GM12878 (cell line): ENCODE measurements around the gene TUT4. TPM values are rescaled to one million over a fixed set of nuclear protein-coding genes. Genes with fewer than 3 reads are reported as not detected.

Source experiments
- ATAC-seq: fragments of 200-7000 bp; cut with Tn5 transposase; 3 replicates; pipeline ENCODE4 v1.9.1; 2020; ENCODE audit warnings: mild to moderate bottlenecking, moderate library complexity
- BruUV-seq: library from RNA; stranded (reverse); fragments of 400-500 nt; replicated peaks from 2 replicates; lab custom pipeline; 2021; lab: Mats Ljungman, UMichigan
- CTCF ChIA-PET: fragments of 300-600 bp; sonication (Branson Sonifier 250); formaldehyde crosslinking; extraction: SDS; loops from one replicate; lab custom pipeline; 2021; ENCODE audit warnings: inconsistent platforms; lab: Yijun Ruan, JAX
- POLR2A ChIA-PET: fragments of 350-600 bp; formaldehyde crosslinking; extraction: SDS; loops from one replicate; lab custom pipeline; 2021; ENCODE audit warnings: inconsistent platforms; lab: Charles Lee
- RAD21 ChIA-PET: fragments of 300-600 bp; sonication (Branson Sonifier 250); formaldehyde crosslinking; loops from one replicate; lab custom pipeline; 2023; ENCODE audit warnings: antibody characterized with exemption; ENCODE audit not compliant: unreplicated experiment; lab: Charles Lee
- SMC1A ChIA-PET: fragments of 300-600 bp; sonication (Branson Sonifier 250); formaldehyde crosslinking; loops from one replicate; lab custom pipeline; 2023; ENCODE audit not compliant: unreplicated experiment, uncharacterized antibody; lab: Charles Lee
- DNase-seq: peaks from one replicate; pipeline ENCODE4 v3.0.0-alpha.2; 2011; ENCODE audit warnings: low read depth, low spot score
- FAIRE-seq: peaks from 3 replicates; lab custom pipeline; 2011; peaks lifted over from hg19 to GRCh38; lab: Jason Lieb, UNC
- H2AFZ ChIP-seq: 2 replicates; pipeline ENCODE4 v1.6.0; 2011; ENCODE audit warnings: low read depth, low read length, control low read depth; ENCODE audit not compliant: control insufficient read depth
- H3K27ac ChIP-seq: 2 replicates; pipeline ENCODE4 v1.5.1; 2011; ENCODE audit warnings: control low read depth; ENCODE audit not compliant: control insufficient read depth, insufficient read depth
- H3K27me3 ChIP-seq, 2 experiments: replicated peaks in 1 of 2; 2 replicates each; pipeline versions ENCODE4 v1.6.0 to v1.6.1; 2011; ENCODE audit warnings: low read length in 1 of 2; ENCODE audit not compliant: control insufficient read depth in 2 of 2, insufficient read depth in 2 of 2
- H3K36me3 ChIP-seq, 2 experiments: 2 replicates each; pipeline ENCODE4 v1.5.1; 2011; ENCODE audit warnings: low read length in 1 of 2; ENCODE audit not compliant: control insufficient read depth in 2 of 2, insufficient read depth in 2 of 2
- H3K4me1 ChIP-seq: 2 replicates; pipeline ENCODE4 v1.6.1; 2011; ENCODE audit warnings: mild to moderate bottlenecking, low read length, moderate library complexity, mixed read lengths; ENCODE audit not compliant: control insufficient read depth, insufficient read depth
- H3K4me2 ChIP-seq: 2 replicates; pipeline ENCODE4 v1.6.0; 2011; ENCODE audit warnings: control low read depth; ENCODE audit not compliant: control insufficient read depth, insufficient read depth
- H3K4me3 ChIP-seq: fragments of 200-600 bp; sonication (generic); 2 replicates; pipeline ENCODE4 v1.5.1; 2016
- H3K79me2 ChIP-seq: 2 replicates; pipeline ENCODE4 v1.6.0; 2011; ENCODE audit warnings: low read length; ENCODE audit not compliant: control insufficient read depth, insufficient read depth
- H3K9ac ChIP-seq: 2 replicates; pipeline ENCODE4 v1.8.0; 2011; ENCODE audit warnings: low read length, control low read depth, mixed read lengths; ENCODE audit not compliant: control insufficient read depth, insufficient read depth
- H3K9me3 ChIP-seq: replicated peaks from 3 replicates; pipeline ENCODE4 v1.5.1; 2011; ENCODE audit warnings: mild to moderate bottlenecking, low read length; ENCODE audit not compliant: control insufficient read depth, insufficient read depth
- H4K20me1 ChIP-seq: 2 replicates; pipeline ENCODE4 v1.6.0; 2011; ENCODE audit not compliant: control insufficient read depth, insufficient read depth
- JUND ChIP-seq: IDR thresholded peaks from 2 replicates; pipeline ENCODE4 v1.6.1; 2012; ENCODE audit warnings: low read depth, mild to moderate bottlenecking, low read length, improper control_type of control experiment, moderate library complexity
- MXI1 ChIP-seq: fragments of 150-350 bp; IDR thresholded peaks from 2 replicates; pipeline ENCODE4 v1.6.1; 2011; ENCODE audit warnings: low read depth, mild to moderate bottlenecking, inconsistent platforms, low read length, improper control_type of control experiment
- PML ChIP-seq: IDR thresholded peaks from 2 replicates; pipeline ENCODE4 v1.6.1; 2012; ENCODE audit warnings: low read length, inconsistent platforms
- POLR2AphosphoS5 ChIP-seq: IDR thresholded peaks from 2 replicates; pipeline ENCODE4 v1.6.1; 2011; ENCODE audit warnings: mild to moderate bottlenecking, low read length, inconsistent platforms
- SP1 ChIP-seq: IDR thresholded peaks from one replicate; pipeline ENCODE4 v1.6.1; 2011; ENCODE audit warnings: low read depth, low read length
- TCF12 ChIP-seq: IDR thresholded peaks from 2 replicates; pipeline ENCODE4 v1.6.1; 2011; ENCODE audit warnings: low read depth, mild to moderate bottlenecking, low read length
- TCF3 ChIP-seq: IDR thresholded peaks from 2 replicates; pipeline ENCODE4 v1.6.1; 2012; ENCODE audit warnings: low read depth, mild to moderate bottlenecking, low read length, borderline replicate concordance; ENCODE audit not compliant: insufficient read depth
- ZSCAN29 ChIP-seq: fragments of 450-650 bp; IDR thresholded peaks from 2 replicates; pipeline ENCODE4 v1.6.1; 2017; ENCODE audit warnings: mild to moderate bottlenecking, moderate library complexity
- WGBS: methylation state at CpG from one replicate; pipeline ENCODE4 v1.1.6; 2016; ENCODE audit warnings: low lambda C conversion rate; ENCODE audit not compliant: insufficient replicate concordance, insufficient coverage; ENCODE audit errors: missing lambda C conversion rate; 5-methylcytosine and 5-hydroxymethylcytosine counted together
- in situ Hi-C: fragments of 300-500 bp; cut with MboI; formaldehyde crosslinking; loops from 9 replicates; pipeline ENCODE4 v1.14.3; 2018; ENCODE audit warnings: mixed read lengths
- intact Hi-C: fragments of 100-400 bp; cut with micrococcal nuclease; formaldehyde crosslinking; loops from one replicate; pipeline ENCODE4 v1.14.2; 2022; ENCODE audit not compliant: unreplicated experiment
- polyA plus RNA-seq, 11 experiments: library from polyadenylated mRNA; depleted of rRNA in 4 of 11; unstranded in 6 of 11; stranded (reverse) in 5 of 11; fragments of >200 nt; fragmentation: Nextera tagmentation in 4 of 11; fragmentation: Illumina TruSeq in 1 of 11; extraction: Ambion mirVana in 4 of 11; extraction: Trizol in 1 of 11; gene quantifications; 1 replicate in 1 of 11; 2 replicates in 10 of 11; pipeline versions ENCODE4 v1.2.1 to v1.2.3, GENCODE V29; 2011 to 2016; ENCODE audit warnings: inconsistent platforms in 2 of 11, missing spikeins in 2 of 11, low read depth in 1 of 11
- total RNA-seq, 4 experiments: library from RNA; depleted of rRNA in 3 of 4; stranded (reverse); fragments of >200 nt in 3 of 4; fragmentation: Illumina TruSeq in 1 of 4; extraction: Trizol in 1 of 4; gene quantifications; 2 replicates each; pipeline versions ENCODE4 v1.2.1 to v1.2.3, GENCODE V29; 2013 to 2021

TUT4 gene
- total and polyA plus RNA-seq, 10 of the 15 experiments (the other 5 are each of a cell fraction or from before 2014, with no cell fraction given): 9.4 to 40.7 (median 27.6) TPM

DNA sequence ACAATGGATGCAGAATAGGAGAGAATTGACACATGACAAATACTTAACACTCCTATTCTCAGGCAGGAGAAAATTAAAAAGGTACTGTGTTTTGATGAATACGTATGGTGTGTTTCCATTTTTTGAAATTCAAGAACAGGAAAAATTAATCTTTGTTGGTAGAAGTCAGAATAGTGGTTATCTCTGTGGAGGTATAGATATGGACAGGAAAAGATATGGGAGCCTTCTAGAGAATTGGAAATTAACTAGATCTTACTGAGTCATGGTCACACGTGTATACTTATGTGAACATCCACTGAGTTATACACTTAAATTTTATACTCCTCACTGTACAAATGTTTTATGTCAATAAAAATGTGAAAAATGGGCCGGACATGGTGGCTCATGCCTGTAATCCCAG lies 9.9 kb upstream of the TUT4 start:
- DNase-seq: no peak
- H3K9me3 ChIP-seq: no peaks in the 10 kb centered on the region
- no peaks in the 10 kb centered on the region for H3K79me2 ChIP-seq
- H3K4me1 ChIP-seq: no peaks in the 10 kb centered on the region
- no peak for FAIRE-seq
- ChIA-PET CTCF (no interaction called here), SMC1A (no interaction called here), POLR2A (no interaction called here), RAD21 (no interaction called here)
- intact Hi-C loops: no loop called here
- H3K4me2 ChIP-seq: no peak overlapping the region
- H3K27me3 ChIP-seq: no peaks in the 10 kb centered on the region
- no peak for ATAC-seq
- no peak overlapping the region for H3K9ac ChIP-seq
- H3K27ac ChIP-seq: no peak overlapping the region
- H3K36me3 ChIP-seq: no peaks in the 10 kb centered on the region
- in situ Hi-C loops: no loop called here
- BruUV-seq: no TSS peak
- TF ChIP-seq ZSCAN29 (no peak), POLR2AphosphoS5 (no peak)
- TF ChIP-seq, all 136 proteins: peak for 0
- Histone ChIP-seq H3K4me3 (no peak overlapping the region), H4K20me1 (no peaks in the 10 kb centered on the region), H2AFZ (no peak overlapping the region)
- 84% methylated on average over 3 of the region's 3 CpGs for WGBS

DNA sequence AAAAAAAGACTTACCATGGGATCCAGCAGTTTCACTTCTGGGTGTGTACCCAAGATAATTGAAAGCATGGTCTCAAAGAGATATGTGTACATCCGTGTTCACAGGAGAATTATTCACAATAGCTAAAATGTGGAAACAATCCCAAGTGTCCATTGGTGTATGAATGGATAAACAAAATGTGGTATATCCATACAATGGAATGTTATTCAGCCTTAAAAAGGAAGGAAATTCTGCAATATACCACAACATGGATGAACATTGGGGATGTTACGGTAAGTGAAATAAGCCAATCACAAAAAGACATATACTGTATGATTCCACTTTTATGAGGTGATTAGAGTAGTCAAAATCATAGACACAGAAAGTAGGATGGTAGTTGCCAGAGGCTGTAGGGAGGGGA lies 7.0 kb upstream of the TUT4 start:
- no peak overlapping the region for H3K9ac ChIP-seq
- ChIA-PET CTCF (no interaction called here), POLR2A (no interaction called here), SMC1A (no interaction called here), RAD21 (interaction anchor here (0.6 kb wide), 1 partner anchor 154 kb away, joined by 3 read pairs; no protein-coding TSS in a partner anchor)
- no peaks in the 10 kb centered on the region for H3K4me1 ChIP-seq
- intact Hi-C loops: loop anchor here (10.0 kb wide), 1 partner anchor 125 kb away; no protein-coding TSS in a partner anchor
- H3K4me3 ChIP-seq: no peak overlapping the region
- no peaks in the 10 kb centered on the region for H3K36me3 ChIP-seq
- H3K4me2 ChIP-seq: no peak overlapping the region
- no peak for ATAC-seq
- no peaks in the 10 kb centered on the region for H3K9me3 ChIP-seq
- FAIRE-seq: no peak
- TF ChIP-seq PML (no peak), TCF12 (no peak), TCF3 (no peak), SP1 (no peak), JUND (no peak), MXI1 (no peak)
- no peak overlapping the region for H3K27ac ChIP-seq
- H3K27me3 ChIP-seq: no peaks in the 10 kb centered on the region
- in situ Hi-C loops: no loop called here
- no peak overlapping the region for H2AFZ ChIP-seq
- no TSS peak for BruUV-seq
- 98% methylated on average over 2 of the region's 2 CpGs for WGBS
- no peaks in the 10 kb centered on the region for H4K20me1 ChIP-seq
- no peak for DNase-seq
- H3K79me2 ChIP-seq: no peaks in the 10 kb centered on the region
